BE2C (cell line): Measurements from ENCODE around the gene PSME3IP1.

Experiments used
- DNase-seq: peaks from one replicate; pipeline ENCODE4 v3.0.0-alpha.2; 2020
- H3K27me3 ChIP-seq: fragments of 250-450 bp; sonication (Bioruptor Pico); 2 replicates; pipeline ENCODE4 v1.5.1; 2020; ENCODE audit warnings: mild to moderate bottlenecking
- H3K36me3 ChIP-seq: fragments of 250-450 bp; sonication (Bioruptor Pico); 2 replicates; pipeline ENCODE4 v1.5.1; 2020; ENCODE audit warnings: mild to moderate bottlenecking
- H3K4me1 ChIP-seq: fragments of 250-450 bp; sonication (Bioruptor Pico); 2 replicates; pipeline ENCODE4 v1.5.1; 2020
- H3K4me3 ChIP-seq: 2 replicates; pipeline ENCODE4 v1.5.1; 2011; ENCODE audit warnings: low read depth, low read length
- H3K9me3 ChIP-seq: fragments of 250-450 bp; sonication (Bioruptor Pico); 2 replicates; pipeline ENCODE4 v1.5.1; 2020
- CTCF ChIP-seq: IDR thresholded peaks from 2 replicates; pipeline ENCODE4 v1.5.1; 2012; ENCODE audit warnings: mild to moderate bottlenecking, low read depth, low read length

PSME3IP1 gene

GRCh38 chr16:57167538-57167937 is 18.3 kb downstream of the PSME3IP1 start:
- TF ChIP-seq CTCF, result no peak
- H3K4me1 ChIP-seq, result peaks cover 5% of the 10 kb centered on the region; the same call in 1 of the 2 replicates
- no peak for DNase-seq
- H3K4me3 ChIP-seq, result no peak overlapping the region
- no peaks in the 10 kb centered on the region for H3K9me3 ChIP-seq
- H3K36me3 ChIP-seq, result peaks cover 74% of the 10 kb centered on the region
- no peaks in the 10 kb centered on the region for H3K27me3 ChIP-seq

GRCh38 chr16:57166951-57167350 is 18.9 kb downstream of the PSME3IP1 start:
- DNase-seq, result no peak
- Histone ChIP-seq H3K4me3 (no peak overlapping the region), H3K36me3 (peaks cover 70% of the 10 kb centered on the region), H3K27me3 (no peaks in the 10 kb centered on the region), H3K4me1 (peaks cover 5% of the 10 kb centered on the region; the same call in 1 of the 2 replicates), H3K9me3 (no peaks in the 10 kb centered on the region)
- TF ChIP-seq CTCF, result no peak

- Histone ChIP-seq H3K36me3 (peaks cover 65% of the 10 kb centered on the region), H3K4me1 (peaks cover 5% of the 10 kb centered on the region; the same call in 1 of the 2 replicates), H3K27me3 (no peaks in the 10 kb centered on the region), H3K4me3 (no peak overlapping the region), H3K9me3 (no peaks in the 10 kb centered on the region)
- TF ChIP-seq CTCF, result no peak
- no peak for DNase-seq
These were observed 19.4 kb downstream of the PSME3IP1 start for GRCh38 chr16:57166451-57166850.

GRCh38 chr16:57165938-57166337 is 19.9 kb downstream of the PSME3IP1 start:
- Histone ChIP-seq H3K27me3 (no peaks in the 10 kb centered on the region), H3K4me3 (no peak overlapping the region), H3K4me1 (peaks cover 5% of the 10 kb centered on the region; the same call in 1 of the 2 replicates), H3K36me3 (peaks cover 62% of the 10 kb centered on the region), H3K9me3 (no peaks in the 10 kb centered on the region)
- TF ChIP-seq CTCF, result no peak
- no peak for DNase-seq

- Histone ChIP-seq H3K36me3 (peaks cover 64% of the 10 kb centered on the region), H3K27me3 (no peaks in the 10 kb centered on the region), H3K4me1 (peaks cover 5% of the 10 kb centered on the region; the same call in 1 of the 2 replicates), H3K4me3 (no peak overlapping the region), H3K9me3 (no peaks in the 10 kb centered on the region)
- DNase-seq, result no peak
- no peak for TF ChIP-seq CTCF
These were observed 20.4 kb downstream of the PSME3IP1 start for GRCh38 chr16:57165483-57165882.

- H3K36me3 ChIP-seq, result peaks cover 59% of the 10 kb centered on the region
- DNase-seq, result no peak
These were observed 22.0 kb downstream of the PSME3IP1 start for GRCh38 chr16:57163842-57164241.

More at GRCh38 chr16:57163842-57164241, 22.0 kb downstream of the PSME3IP1 start:
- no peak for TF ChIP-seq CTCF
- Histone ChIP-seq H3K4me1 (peaks cover 5% of the 10 kb centered on the region; the same call in 1 of the 2 replicates), H3K27me3 (no peaks in the 10 kb centered on the region), H3K9me3 (no peaks in the 10 kb centered on the region), H3K4me3 (no peak overlapping the region)
